K562 (cell line): ENCODE measurements around the gene TMEFF2. TPM values are rescaled to one million over a fixed set of nuclear protein-coding genes. Genes with fewer than 3 reads are reported as not detected.

Experiments
- ATAC-seq: fragments of 200-7000 bp; cut with Tn5 transposase; 3 replicates; pipeline ENCODE4 v1.9.1; 2020; ENCODE audit warnings: moderate library complexity
- BruUV-seq: library from RNA; stranded (reverse); fragments of 400-500 nt; replicated peaks from 2 replicates; lab custom pipeline; 2021; lab: Mats Ljungman, UMichigan
- CTCF ChIA-PET: fragments of 300-600 bp; formaldehyde crosslinking; extraction: SDS; loops from one replicate; lab custom pipeline; 2021; ENCODE audit warnings: low intra/inter-chr PET ratio; lab: Yijun Ruan, JAX
- POLR2A ChIA-PET: fragments of 300-600, 350-650 bp; sonication (Branson Sonifier 250); formaldehyde crosslinking; extraction: SDS; loops from one replicate; lab custom pipeline; 2021; ENCODE audit warnings: antibody characterized with exemption, inconsistent platforms; lab: Yijun Ruan, JAX
- DNase-seq, 4 experiments: peaks; one replicate each; pipeline versions ENCODE4 v3.0.0 to v3.0.0-alpha.2; 2011 to 2018; ENCODE audit warnings: low spot score in 3 of 4, mixed read lengths in 3 of 4; ENCODE audit errors: extremely low read depth in 1 of 4
- FAIRE-seq: peaks from 2 replicates; lab custom pipeline; 2011; peaks lifted over from hg19 to GRCh38; lab: Jason Lieb, UNC
- H2AFZ ChIP-seq: 2 replicates; pipeline ENCODE4 v1.6.0; 2011; ENCODE audit warnings: low read depth, low read length, control low read depth, inconsistent platforms
- H3K27ac ChIP-seq: fragments of 200-600 bp; 3 replicates; pipeline ENCODE4 v1.8.0; 2011; ENCODE audit warnings: low read depth, mild to moderate bottlenecking, control low read depth, inconsistent platforms, low read length, moderate library complexity, mixed read lengths; ENCODE audit errors: extremely low read depth
- H3K27me3 ChIP-seq, 2 experiments: fragments of 300-600 bp in 1 of 2; 2 replicates in 1 of 2; 3 replicates in 1 of 2; pipeline versions ENCODE4 v1.6.0 to v1.8.0; 2011; ENCODE audit warnings: inconsistent platforms in 2 of 2, low read length in 2 of 2, mild to moderate bottlenecking in 1 of 2, mixed read lengths in 1 of 2, moderate library complexity in 1 of 2; ENCODE audit not compliant: control insufficient read depth in 2 of 2, insufficient read depth in 2 of 2
- H3K36me3 ChIP-seq: fragments of 300-600 bp; 3 replicates; pipeline ENCODE4 v1.8.0; 2011; ENCODE audit warnings: mild to moderate bottlenecking, low read length, inconsistent platforms; ENCODE audit not compliant: control insufficient read depth, insufficient read depth
- H3K4me1 ChIP-seq, 2 experiments: fragments of 200-600 bp in 1 of 2; replicated peaks in 1 of 2; 2 replicates in 1 of 2; 3 replicates in 1 of 2; pipeline versions ENCODE4 v1.5.1 to v1.8.0; 2011; ENCODE audit warnings: inconsistent platforms in 2 of 2, low read length in 2 of 2, mild to moderate bottlenecking in 1 of 2, mixed read lengths in 1 of 2, moderate library complexity in 1 of 2; ENCODE audit not compliant: control insufficient read depth in 2 of 2, insufficient read depth in 2 of 2
- H3K4me2 ChIP-seq: 2 replicates; pipeline ENCODE4 v1.6.1; 2011; ENCODE audit warnings: low read length, control low read depth, inconsistent platforms, mixed read lengths; ENCODE audit not compliant: insufficient read depth
- H3K4me3 ChIP-seq: fragments of 200-600 bp; sonication (generic), shearing (Covaris generic); 2 replicates; pipeline ENCODE4 v1.5.1; 2016; ENCODE audit warnings: control low read depth, inconsistent platforms
- H3K79me2 ChIP-seq: fragments of 200-600 bp; 3 replicates; pipeline ENCODE4 v1.8.0; 2011; ENCODE audit warnings: low read length, inconsistent platforms; ENCODE audit not compliant: control insufficient read depth, insufficient read depth
- H3K9ac ChIP-seq, 2 experiments: 2 replicates each; pipeline versions ENCODE4 v1.6.0 to v1.6.1; 2011; ENCODE audit warnings: low read depth in 2 of 2, low read length in 2 of 2, control low read depth in 1 of 2, inconsistent platforms in 1 of 2, mild to moderate bottlenecking in 1 of 2, mixed read lengths in 1 of 2; ENCODE audit not compliant: insufficient read depth in 1 of 2
- H3K9me1 ChIP-seq: one replicate; pipeline ENCODE4 v1.6.0; 2011; ENCODE audit warnings: inconsistent platforms, mild to moderate bottlenecking, low read length, moderate library complexity; ENCODE audit not compliant: control insufficient read depth, insufficient read depth
- H3K9me3 ChIP-seq: replicated peaks from 2 replicates; pipeline ENCODE4 v1.5.1; 2011; ENCODE audit warnings: low read depth, low read length, inconsistent platforms; ENCODE audit not compliant: control insufficient read depth, insufficient read depth
- H4K20me1 ChIP-seq: replicated peaks from 2 replicates; pipeline ENCODE4 v1.6.1; 2011; ENCODE audit warnings: low read length, inconsistent platforms, mixed read lengths; ENCODE audit not compliant: control insufficient read depth, insufficient read depth
- CCAR2 ChIP-seq: fragments of 200-400 bp; formaldehyde crosslinking; IDR thresholded peaks from 2 replicates; pipeline ENCODE4 v1.6.1; 2017; ENCODE audit warnings: mild to moderate bottlenecking, low read depth, low read length
- CXXC5 ChIP-seq: fragments of 250-450 bp; sonication (Bioruptor Pico); IDR thresholded peaks from 2 replicates; pipeline ENCODE4 v1.8.0; 2022; ENCODE audit warnings: inconsistent platforms, mild to moderate bottlenecking, moderate library complexity
- PML ChIP-seq: IDR thresholded peaks from 2 replicates; pipeline ENCODE4 v1.6.1; 2012; ENCODE audit warnings: low read length, inconsistent platforms
- POLR2H ChIP-seq: IDR thresholded peaks from 2 replicates; pipeline ENCODE4 v1.6.1; 2016; ENCODE audit warnings: missing genetic modification characterization, low read depth, mild to moderate bottlenecking, control low read depth, missing compliant biosample characterization, moderate library complexity
- SMAD4 ChIP-seq: fragments of 250-450 bp; sonication (Bioruptor Pico); conservative IDR thresholded peaks from 2 replicates; pipeline ENCODE4 v1.8.0; 2021; ENCODE audit warnings: inconsistent platforms, mild to moderate bottlenecking, moderate library complexity
- TBP ChIP-seq: optimal IDR thresholded peaks from 2 replicates; pipeline ENCODE3; 2011; ENCODE audit warnings: low read depth, low read length, improper control_type of control experiment
- U2AF2 ChIP-seq: fragments of 200-400 bp; formaldehyde crosslinking; optimal IDR thresholded peaks from 2 replicates; pipeline ENCODE3; 2017; ENCODE audit warnings: low read depth, mild to moderate bottlenecking, low read length
- YY1 ChIP-seq, 3 experiments: IDR thresholded peaks; 2 replicates each; pipeline ENCODE4 v1.6.1; 2011; ENCODE audit warnings: low read length in 2 of 3, mild to moderate bottlenecking in 2 of 3, moderate library complexity in 2 of 3, borderline replicate concordance in 1 of 3, control low read depth in 1 of 3, low read depth in 1 of 3; ENCODE audit not compliant: insufficient read depth in 3 of 3, insufficient replicate concordance in 2 of 3, control insufficient read depth in 1 of 3, insufficient read length in 1 of 3; ENCODE audit errors: extremely low read depth in 1 of 3
- ZKSCAN8 ChIP-seq: fragments of 200-800 bp; sonication (Bioruptor generic); IDR thresholded peaks from 2 replicates; pipeline ENCODE4 v1.6.1; 2016; ENCODE audit warnings: missing genetic modification characterization, missing compliant biosample characterization
- ZNF444 ChIP-seq: fragments of 250-450 bp; sonication (Bioruptor Pico); IDR thresholded peaks from 2 replicates; pipeline ENCODE4 v1.4.0; 2020; ENCODE audit warnings: mild to moderate bottlenecking, moderate library complexity
- ZNF75A ChIP-seq: fragments of 450-650 bp; formaldehyde crosslinking; IDR thresholded peaks from 2 replicates; pipeline ENCODE4 v1.4.0; 2020; ENCODE audit warnings: mild to moderate bottlenecking
- in situ Hi-C: fragments of 300-500 bp; cut with MboI; formaldehyde crosslinking; loops from 4 replicates; pipeline ENCODE4 v1.15.0; 2018; ENCODE audit warnings: inconsistent platforms, mixed read lengths
- intact Hi-C: fragments of 100-400 bp; cut with micrococcal nuclease; formaldehyde crosslinking; loops from 2 replicates; pipeline ENCODE4 v1.14.2; 2022
- polyA plus RNA-seq, 8 experiments: library from polyadenylated mRNA; depleted of rRNA in 4 of 8; stranded (reverse) in 5 of 8; unstranded in 3 of 8; fragments of >200 nt; fragmentation: Nextera tagmentation in 2 of 8; fragmentation: Illumina TruSeq in 1 of 8; extraction: Ambion mirVana in 2 of 8; extraction: Trizol in 1 of 8; gene quantifications; 2 replicates each; pipeline versions ENCODE4 v1.2.1 to v1.2.3, GENCODE V29; 2011 to 2014; ENCODE audit warnings: inconsistent platforms in 1 of 8, missing spikeins in 1 of 8
- total RNA-seq, 7 experiments: library from RNA; depleted of rRNA in 6 of 7; stranded (reverse); fragments of >200 nt in 6 of 7; fragmentation: Illumina TruSeq in 2 of 7; extraction: Trizol in 2 of 7; gene quantifications; 2 replicates each; pipeline versions ENCODE4 v1.2.1 to v1.2.3, GENCODE V29; 2011 to 2021; ENCODE audit warnings: low replicate concordance in 1 of 7
- TF ChIP-seq, protein P1 (sequence below), 3 experiments: fragments of 200-800 bp in 1 of 3; fragments of 250-450 bp in 1 of 3; fragments of 450-650 bp in 1 of 3; sonication (Bioruptor Pico) in 1 of 3; sonication (Bioruptor generic) in 1 of 3; formaldehyde crosslinking in 1 of 3; IDR thresholded peaks; 2 replicates each; pipeline versions ENCODE4 v1.6.1 to v1.8.0; 2016 to 2022; ENCODE audit warnings: mild to moderate bottlenecking in 2 of 3, missing genetic modification characterization in 2 of 3, missing compliant biosample characterization in 1 of 3, moderate library complexity in 1 of 3

Gene TMEFF2
- total and polyA plus RNA-seq, 9 of the 15 experiments (the other 6 are each of a cell fraction or from before 2014, with no cell fraction given) = 1.4 TPM; not detected in 8

DNA sequence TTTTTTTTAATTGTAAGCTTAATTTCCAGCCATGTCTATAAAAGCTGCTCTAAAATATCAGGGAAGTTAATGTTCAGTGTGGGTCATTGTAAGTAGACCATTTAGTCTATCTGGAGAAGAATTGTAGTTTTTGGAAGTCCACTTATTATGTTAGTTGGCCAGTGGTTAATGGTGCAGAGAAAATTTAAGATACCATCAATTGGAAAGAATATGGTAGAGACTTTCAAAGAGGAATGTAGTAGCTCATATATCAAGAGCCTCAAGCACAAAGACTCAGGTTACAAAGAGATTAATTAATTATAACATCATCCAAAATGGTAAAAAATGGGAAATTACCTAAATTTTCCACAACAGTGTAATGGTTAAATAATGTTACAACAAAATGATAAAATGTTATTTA, 220.1 kb downstream of the TMEFF2 start:
- intact Hi-C loops = no loop called here
- no peak for FAIRE-seq
- in situ Hi-C loops = no loop called here

More for the DNA sequence above, 220.1 kb downstream of the TMEFF2 start:
- H3K4me2 ChIP-seq = no peak overlapping the region
- no peak overlapping the region for H2AFZ ChIP-seq
- H3K4me3 ChIP-seq = no peak overlapping the region
- no TSS peak for BruUV-seq
- H3K9me3 ChIP-seq = no peaks in the 10 kb centered on the region
- H3K9me1 ChIP-seq = no peaks in the 10 kb centered on the region
- H3K79me2 ChIP-seq = no peaks in the 10 kb centered on the region
- no peaks in the 10 kb centered on the region for H4K20me1 ChIP-seq
- H3K27ac ChIP-seq = no peak overlapping the region
- H3K9ac ChIP-seq = no peak overlapping the region
- no peaks in the 10 kb centered on the region; a peak in 1 of 5 replicates for H3K4me1 ChIP-seq
- ATAC-seq (no peak), DNase-seq (no peak)
- H3K27me3 ChIP-seq = no peaks in the 10 kb centered on the region
- H3K36me3 ChIP-seq = no peaks in the 10 kb centered on the region
- ChIA-PET CTCF (no interaction called here), POLR2A (no interaction called here)
- no peak for TF ChIP-seq CXXC5
- TF ChIP-seq ZKSCAN8 (CRISPR knock-in tag) = no peak
- no peak for TF ChIP-seq YY1 (IDR thresholded peaks at IDR 0.05; ENCODE audit: borderline replicate concordance in 1 of 3, control insufficient read depth in 1 of 3, extremely low read depth in 1 of 3, insufficient read depth in 3 of 3, insufficient read length in 1 of 3, insufficient replicate concordance in 2 of 3, low read depth in 1 of 3, low read length in 2 of 3)
- TF ChIP-seq ZNF75A (CRISPR knock-in tag) = no peak
- TF ChIP-seq U2AF2 = no peak
- TF ChIP-seq, protein P1, sequence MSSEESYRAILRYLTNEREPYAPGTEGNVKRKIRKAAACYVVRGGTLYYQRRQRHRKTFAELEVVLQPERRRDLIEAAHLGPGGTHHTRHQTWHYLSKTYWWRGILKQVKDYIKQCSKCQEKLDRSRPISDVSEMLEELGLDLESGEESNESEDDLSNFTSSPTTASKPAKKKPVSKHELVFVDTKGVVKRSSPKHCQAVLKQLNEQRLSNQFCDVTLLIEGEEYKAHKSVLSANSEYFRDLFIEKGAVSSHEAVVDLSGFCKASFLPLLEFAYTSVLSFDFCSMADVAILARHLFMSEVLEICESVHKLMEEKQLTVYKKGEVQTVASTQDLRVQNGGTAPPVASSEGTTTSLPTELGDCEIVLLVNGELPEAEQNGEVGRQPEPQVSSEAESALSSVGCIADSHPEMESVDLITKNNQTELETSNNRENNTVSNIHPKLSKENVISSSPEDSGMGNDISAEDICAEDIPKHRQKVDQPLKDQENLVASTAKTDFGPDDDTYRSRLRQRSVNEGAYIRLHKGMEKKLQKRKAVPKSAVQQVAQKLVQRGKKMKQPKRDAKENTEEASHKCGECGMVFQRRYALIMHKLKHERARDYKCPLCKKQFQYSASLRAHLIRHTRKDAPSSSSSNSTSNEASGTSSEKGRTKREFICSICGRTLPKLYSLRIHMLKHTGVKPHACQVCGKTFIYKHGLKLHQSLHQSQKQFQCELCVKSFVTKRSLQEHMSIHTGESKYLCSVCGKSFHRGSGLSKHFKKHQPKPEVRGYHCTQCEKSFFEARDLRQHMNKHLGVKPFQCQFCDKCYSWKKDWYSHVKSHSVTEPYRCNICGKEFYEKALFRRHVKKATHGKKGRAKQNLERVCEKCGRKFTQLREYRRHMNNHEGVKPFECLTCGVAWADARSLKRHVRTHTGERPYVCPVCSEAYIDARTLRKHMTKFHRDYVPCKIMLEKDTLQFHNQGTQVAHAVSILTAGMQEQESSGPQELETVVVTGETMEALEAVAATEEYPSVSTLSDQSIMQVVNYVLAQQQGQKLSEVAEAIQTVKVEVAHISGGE (CRISPR knock-in tag; IDR thresholded peaks at IDR 0.05) = no peak
- TF ChIP-seq POLR2H (tag) = no peak
- no peak for TF ChIP-seq PML
- TF ChIP-seq TBP = no peak
- TF ChIP-seq SMAD4 (CRISPR knock-in tag) = no peak
- no peak for TF ChIP-seq ZNF444 (CRISPR knock-in tag)
- no peak for TF ChIP-seq CCAR2
